G401.6 (cell line): ENCODE results near the gene CLEC1B.
"Not testable (repeated sequence)": the region's sequence is repeated elsewhere in the genome, so short reads cannot be mapped to it uniquely, and the experiment has no call there.

Experiments
- FAIRE-seq: peaks from 2 replicates; lab custom pipeline; 2012; peaks lifted over from hg19 to GRCh38; lab: Jason Lieb, UNC

The CLEC1B gene

GRCh38 chr12:9974731-9975130 is 24.2 kb downstream of the CLEC1B start:
- not testable (repeated sequence) for FAIRE-seq

DNA sequence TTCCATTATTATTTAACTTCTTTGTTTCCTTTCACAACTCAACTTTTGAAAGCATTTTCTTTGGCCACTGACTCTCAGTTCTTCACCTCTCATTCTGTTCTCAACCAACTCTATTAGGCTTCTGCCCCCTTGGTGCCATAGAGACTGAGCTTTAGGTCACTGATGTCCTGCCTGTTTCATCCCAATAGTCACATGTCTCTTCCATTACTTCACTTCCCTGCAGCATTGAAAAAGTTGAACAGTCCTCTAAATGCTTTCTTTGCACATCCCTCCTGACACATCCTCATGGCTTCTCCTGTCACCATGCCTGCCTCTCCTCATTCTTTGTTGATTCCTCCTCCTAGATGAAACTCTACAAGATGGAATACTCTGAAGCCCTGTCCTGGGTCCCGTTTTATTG is 25.0 kb downstream of the CLEC1B start:
- no peak for FAIRE-seq

DNA sequence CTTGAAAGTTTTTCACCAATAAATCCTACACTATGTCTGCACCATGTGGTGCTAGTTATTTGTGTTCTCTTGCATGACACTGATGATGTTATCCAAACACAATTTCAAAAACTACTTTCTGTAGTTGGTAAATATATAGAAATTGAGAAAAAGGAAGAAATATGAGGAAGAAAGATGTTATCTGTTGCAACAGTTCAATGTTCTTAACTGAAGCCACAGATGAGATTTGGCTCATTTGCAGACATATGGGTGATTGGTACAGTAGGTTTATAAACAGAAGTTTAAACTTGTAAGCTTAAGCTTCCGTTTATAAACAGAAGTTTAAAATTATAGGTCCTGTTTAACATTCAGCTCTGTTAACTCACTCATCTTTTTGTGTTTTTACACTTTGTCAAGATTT is 27.7 kb downstream of the CLEC1B start, which contains the start of gene CLEC12A:
CLEC12A (plus strand) TSS at position 229 of the 400 bp plus-strand sequence. CDS start 188 bp downstream, outside the sequence.
- no peak for FAIRE-seq

DNA sequence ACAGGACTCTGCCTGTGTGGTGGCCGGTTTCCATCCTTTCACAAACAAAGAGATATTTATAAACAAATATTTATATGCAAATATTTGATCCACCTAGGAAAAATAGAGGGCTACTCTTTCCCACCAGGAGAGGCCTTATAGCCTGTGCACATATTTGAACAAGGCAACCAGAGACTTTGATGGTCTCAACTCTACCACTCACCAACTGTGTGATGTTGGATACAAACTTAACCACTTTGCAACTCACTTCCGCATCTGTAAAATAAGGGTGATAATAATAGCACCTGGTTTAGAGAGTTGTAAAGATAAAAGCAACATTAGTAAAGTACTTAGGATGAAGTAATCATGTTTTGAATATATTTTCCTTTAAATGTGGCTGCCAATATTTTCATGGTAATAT is 29.2 kb downstream of the CLEC1B start:
- no peak for FAIRE-seq

GRCh38 chr12:9961901-9962300 is 37.0 kb downstream of the CLEC1B start:
- FAIRE-seq = no peak

- no peak for FAIRE-seq
Measured at GRCh38 chr12:9961106-9961505, 37.8 kb downstream of the CLEC1B start.

DNA sequence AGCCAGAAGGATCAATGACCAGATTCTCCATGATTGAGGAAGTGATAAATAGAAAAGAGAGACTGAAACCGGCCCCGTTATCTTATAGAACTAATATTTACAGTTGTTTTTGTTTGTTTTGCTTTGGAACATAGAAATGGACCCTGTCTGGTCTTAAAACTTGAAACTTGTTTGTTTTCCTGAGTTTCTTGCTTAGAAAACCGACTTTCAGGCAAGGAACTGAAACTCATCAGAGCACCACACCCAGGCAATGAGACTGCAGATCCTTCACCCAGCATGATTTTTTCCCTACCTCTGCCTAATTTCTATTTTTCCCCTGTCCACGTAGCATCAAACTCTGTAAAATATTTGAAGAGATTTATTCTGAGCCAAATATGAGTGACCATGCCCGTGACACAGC is 38.3 kb downstream of the CLEC1B start:
- FAIRE-seq = no peak

DNA sequence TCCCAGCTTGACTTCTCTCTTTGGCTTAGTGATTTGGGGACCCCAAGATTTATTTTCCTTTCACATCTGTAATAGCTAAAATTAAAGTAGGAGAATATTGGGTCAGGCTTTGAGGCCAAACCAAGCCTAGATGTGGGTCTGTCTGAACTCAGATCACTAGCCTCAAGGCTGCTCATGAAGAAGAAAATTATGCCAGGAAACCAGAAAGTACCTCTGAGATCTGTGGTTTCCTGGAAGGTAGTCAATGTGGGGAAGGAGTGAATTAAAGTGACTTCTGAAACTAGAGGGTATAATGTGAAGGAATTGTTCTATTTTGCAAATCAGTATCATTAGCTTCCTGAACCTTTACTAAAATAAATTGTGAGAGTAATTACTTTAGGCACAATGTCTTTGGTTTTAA is 41.1 kb downstream of the CLEC1B start:
- no peak for FAIRE-seq

DNA sequence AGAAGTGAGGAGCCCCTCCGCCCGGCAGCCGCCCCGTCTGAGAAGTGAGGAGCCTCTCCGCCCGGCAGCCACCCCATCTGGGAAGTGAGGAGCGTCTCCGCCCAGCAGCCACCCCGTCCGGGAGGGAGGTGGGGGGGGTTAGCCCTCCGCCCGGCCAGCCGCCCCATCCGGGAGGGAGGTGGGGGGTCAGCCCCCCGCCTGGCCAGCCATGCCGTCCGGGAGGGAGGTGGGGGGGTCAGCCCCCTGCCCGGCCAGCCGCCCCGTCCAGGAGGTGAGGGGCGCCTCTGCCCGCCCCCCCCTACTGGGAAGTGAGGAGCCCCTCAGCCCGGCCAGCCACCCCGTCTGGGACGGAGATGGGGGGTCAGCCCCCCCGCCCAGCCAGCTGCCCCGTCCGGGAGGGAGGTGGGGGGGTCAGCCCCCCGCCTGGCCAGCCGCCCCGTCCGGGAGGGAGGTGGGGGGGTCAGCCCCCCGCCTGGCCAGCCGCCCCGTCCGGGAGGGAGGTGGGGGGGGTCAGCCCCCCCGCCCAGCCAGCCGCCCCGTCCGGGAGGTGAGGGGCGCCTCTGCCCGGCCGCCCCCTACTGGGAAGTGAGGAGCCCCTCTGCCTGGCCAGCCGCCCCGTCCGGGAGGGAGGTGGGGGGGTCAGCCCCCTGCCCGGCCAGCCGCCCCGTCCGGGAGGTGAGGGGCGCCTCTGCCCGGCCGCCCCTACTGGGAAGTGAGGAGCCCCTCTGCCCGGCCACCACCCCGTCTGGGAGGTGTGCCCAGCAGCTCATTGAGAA is 45.8 kb downstream of the CLEC1B start:
- FAIRE-seq = not testable (repeated sequence)

- no peak for FAIRE-seq
Measured at GRCh38 chr12:9951026-9951675, 47.8 kb downstream of the CLEC1B start.

- no peak for FAIRE-seq
Measured at GRCh38 chr12:9948606-9949296, 50.2 kb downstream of the CLEC1B start.

- FAIRE-seq = no peak
Measured at GRCh38 chr12:9947674-9948073, 51.2 kb downstream of the CLEC1B start.

DNA sequence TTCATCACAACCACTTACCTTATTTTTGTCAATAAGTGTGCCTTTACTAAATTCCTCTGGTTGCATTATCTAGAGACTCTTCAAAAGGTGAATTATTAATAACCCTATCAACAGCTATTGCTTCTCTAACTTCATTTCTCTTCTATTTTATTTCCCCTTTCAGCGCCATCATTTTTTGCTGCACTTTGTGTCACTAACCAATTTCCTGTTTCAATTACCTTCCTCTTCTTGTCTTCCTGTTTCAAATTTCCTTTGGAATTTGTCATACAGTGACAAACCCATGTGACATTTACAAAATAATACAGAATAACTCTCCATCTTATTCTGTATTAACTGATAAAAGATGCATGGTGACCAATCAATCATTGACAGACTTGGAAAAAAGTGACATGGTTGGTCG is 54.5 kb downstream of the CLEC1B start:
- no peak for FAIRE-seq

DNA sequence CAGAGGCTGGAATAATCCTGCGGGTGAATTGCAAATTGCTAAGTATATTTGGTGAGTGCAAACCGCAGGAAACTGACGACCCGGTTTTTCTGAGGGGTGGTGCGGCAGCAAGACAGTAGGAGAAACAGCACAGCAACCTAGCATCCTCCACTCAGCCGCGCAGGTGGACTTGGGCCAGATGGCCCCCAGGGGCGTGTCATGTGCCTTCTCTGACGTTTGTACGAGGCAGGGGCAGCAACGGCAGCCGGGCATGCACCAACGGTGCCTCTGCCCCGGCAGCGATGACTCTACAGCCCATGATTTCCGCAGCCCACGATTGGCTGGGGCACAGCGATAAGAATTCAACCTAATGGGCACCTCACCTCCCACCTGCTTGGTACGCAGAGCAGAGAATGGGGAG is 55.7 kb downstream of the CLEC1B start:
- no peak for FAIRE-seq
